HEK293 (cell line): ENCODE data around the gene FCGBP.
A peak's percentile ranks its signal among the peaks of the same experiment; 100 is the strongest.

Experiments
- CTCF ChIA-PET: fragments of 350-600 bp; formaldehyde crosslinking; extraction: SDS; loops from one replicate; lab custom pipeline; 2021; ENCODE audit warnings: antibody characterized with exemption; lab: Yijun Ruan, JAX
- POLR2A ChIA-PET: fragments of 300-600 bp; formaldehyde crosslinking; extraction: SDS; loops from one replicate; lab custom pipeline; 2020; ENCODE audit warnings: antibody characterized with exemption, inconsistent platforms; lab: Yijun Ruan, JAX
- H3K27ac ChIP-seq: fragments of 200-500 bp; sonication (Bioruptor generic); 2 replicates; pipeline ENCODE4 v1.5.1; 2014; ENCODE audit warnings: low read depth, low read length, control low read depth, inconsistent platforms; ENCODE audit errors: extremely low read depth
- H3K36me3 ChIP-seq, 2 experiments: fragments of 200-500 bp in 1 of 2; sonication (Bioruptor generic) in 1 of 2; 1 replicate in 1 of 2; 2 replicates in 1 of 2; pipeline ENCODE4 v1.5.1; 2014 to 2017; ENCODE audit warnings: inconsistent platforms in 2 of 2, low read length in 2 of 2; ENCODE audit not compliant: control insufficient read depth in 2 of 2, insufficient read depth in 1 of 2
- H3K4me1 ChIP-seq: fragments of 200-500 bp; sonication (Bioruptor generic); 2 replicates; pipeline ENCODE4 v1.5.1; 2014; ENCODE audit warnings: mild to moderate bottlenecking, low read length, inconsistent platforms; ENCODE audit not compliant: control insufficient read depth, insufficient read depth
- H3K4me3 ChIP-seq: 2 replicates; pipeline ENCODE4 v1.5.1; 2011; ENCODE audit warnings: low read depth, mild to moderate bottlenecking, control low read depth, low read length, moderate library complexity
- H3K9me3 ChIP-seq: fragments of 200-500 bp; sonication (Bioruptor generic); 2 replicates; pipeline ENCODE4 v1.5.1; 2014; ENCODE audit warnings: low read depth, low read length, inconsistent platforms; ENCODE audit not compliant: control insufficient read depth, insufficient read depth
- GLI2 ChIP-seq: fragments of 450-650 bp; formaldehyde crosslinking; IDR thresholded peaks from 2 replicates; pipeline ENCODE4; 2017; ENCODE audit warnings: missing biosample characterization, missing genetic modification characterization, low read depth, borderline replicate concordance
- SALL2 ChIP-seq: fragments of 450-650 bp; formaldehyde crosslinking; IDR thresholded peaks from 2 replicates; pipeline ENCODE4 v1.5.0; 2017; ENCODE audit warnings: missing biosample characterization, mild to moderate bottlenecking, missing genetic modification characterization, borderline replicate concordance
- SETDB1 ChIP-seq: IDR thresholded peaks from one replicate; pipeline ENCODE4 v1.6.1; 2017; ENCODE audit warnings: mild to moderate bottlenecking, low read length, moderate library complexity, mixed read lengths; ENCODE audit not compliant: insufficient read length
- ZBTB7A ChIP-seq: fragments of 450-650 bp; formaldehyde crosslinking; IDR thresholded peaks from 2 replicates; pipeline ENCODE4 v1.5.1; 2016; ENCODE audit warnings: low read depth, missing biosample characterization, missing genetic modification characterization
- ZNF366 ChIP-seq: fragments of 450-650 bp; formaldehyde crosslinking; conservative IDR thresholded peaks from 2 replicates; pipeline ENCODE4 v1.5.1; 2016; ENCODE audit warnings: missing biosample characterization, missing genetic modification characterization
- ZNF423 ChIP-seq: fragments of 450-650 bp; formaldehyde crosslinking; IDR thresholded peaks from 2 replicates; pipeline ENCODE4 v1.5.1; 2016; ENCODE audit warnings: missing biosample characterization, missing genetic modification characterization
- ZNF521 ChIP-seq: fragments of 450-650 bp; formaldehyde crosslinking; IDR thresholded peaks from 2 replicates; pipeline ENCODE4 v1.5.1; 2017; ENCODE audit warnings: missing biosample characterization, mild to moderate bottlenecking, missing genetic modification characterization
- ZNF768 ChIP-seq: fragments of 450-650 bp; formaldehyde crosslinking; IDR thresholded peaks from 2 replicates; pipeline ENCODE4 v1.5.1; 2018; ENCODE audit warnings: missing biosample characterization, mild to moderate bottlenecking, missing genetic modification characterization
- TF ChIP-seq, protein P1 (sequence below): fragments of 450-650 bp; formaldehyde crosslinking; IDR thresholded peaks from 2 replicates; pipeline ENCODE4 v1.5.1; 2016; ENCODE audit warnings: missing biosample characterization, missing genetic modification characterization, borderline replicate concordance
- TF ChIP-seq, protein P2 (sequence below): fragments of 450-650 bp; formaldehyde crosslinking; IDR thresholded peaks from 2 replicates; pipeline ENCODE4 v1.5.1; 2017; ENCODE audit warnings: missing biosample characterization, missing genetic modification characterization
- TF ChIP-seq, protein P3 (sequence below): fragments of 450-650 bp; IDR thresholded peaks from 2 replicates; pipeline ENCODE4 v1.5.1; 2018; ENCODE audit warnings: missing biosample characterization, mild to moderate bottlenecking, missing genetic modification characterization
- TF ChIP-seq, protein P4 (sequence below): fragments of 450-650 bp; IDR thresholded peaks from 2 replicates; pipeline ENCODE4 v1.5.1; 2018; ENCODE audit warnings: missing biosample characterization, missing genetic modification characterization

Gene FCGBP

DNA sequence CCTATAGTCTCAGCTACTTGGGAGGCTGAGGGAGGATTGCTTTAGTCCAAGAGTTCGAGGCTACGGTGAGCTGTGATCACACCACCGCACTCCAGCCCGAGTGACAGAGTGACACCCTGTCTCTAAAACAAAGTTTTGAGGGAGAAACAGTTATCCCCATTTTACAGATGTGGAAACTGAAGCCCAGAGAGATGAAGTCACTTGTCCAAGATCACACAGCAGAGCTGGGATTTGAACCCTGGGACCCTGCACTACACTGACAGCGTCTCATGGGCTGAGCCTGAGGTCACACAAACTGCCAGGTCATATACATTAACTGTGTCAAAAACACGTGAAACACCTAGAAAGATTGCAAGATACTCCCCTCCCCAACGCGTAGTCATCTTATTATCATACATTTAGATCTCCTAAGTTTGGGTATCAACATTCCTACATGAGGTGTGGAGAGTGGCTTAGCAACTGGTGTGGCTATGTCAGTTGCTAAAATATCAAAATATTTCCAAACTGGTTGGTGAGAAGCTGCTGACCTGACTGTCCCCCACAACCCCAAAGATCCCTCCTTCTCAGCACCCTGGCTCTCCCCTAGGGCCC lies 8.2 kb downstream of the FCGBP start:
- TF ChIP-seq ZNF423 (tag by site-specific recombination) = no peak
- TF ChIP-seq, protein P1, sequence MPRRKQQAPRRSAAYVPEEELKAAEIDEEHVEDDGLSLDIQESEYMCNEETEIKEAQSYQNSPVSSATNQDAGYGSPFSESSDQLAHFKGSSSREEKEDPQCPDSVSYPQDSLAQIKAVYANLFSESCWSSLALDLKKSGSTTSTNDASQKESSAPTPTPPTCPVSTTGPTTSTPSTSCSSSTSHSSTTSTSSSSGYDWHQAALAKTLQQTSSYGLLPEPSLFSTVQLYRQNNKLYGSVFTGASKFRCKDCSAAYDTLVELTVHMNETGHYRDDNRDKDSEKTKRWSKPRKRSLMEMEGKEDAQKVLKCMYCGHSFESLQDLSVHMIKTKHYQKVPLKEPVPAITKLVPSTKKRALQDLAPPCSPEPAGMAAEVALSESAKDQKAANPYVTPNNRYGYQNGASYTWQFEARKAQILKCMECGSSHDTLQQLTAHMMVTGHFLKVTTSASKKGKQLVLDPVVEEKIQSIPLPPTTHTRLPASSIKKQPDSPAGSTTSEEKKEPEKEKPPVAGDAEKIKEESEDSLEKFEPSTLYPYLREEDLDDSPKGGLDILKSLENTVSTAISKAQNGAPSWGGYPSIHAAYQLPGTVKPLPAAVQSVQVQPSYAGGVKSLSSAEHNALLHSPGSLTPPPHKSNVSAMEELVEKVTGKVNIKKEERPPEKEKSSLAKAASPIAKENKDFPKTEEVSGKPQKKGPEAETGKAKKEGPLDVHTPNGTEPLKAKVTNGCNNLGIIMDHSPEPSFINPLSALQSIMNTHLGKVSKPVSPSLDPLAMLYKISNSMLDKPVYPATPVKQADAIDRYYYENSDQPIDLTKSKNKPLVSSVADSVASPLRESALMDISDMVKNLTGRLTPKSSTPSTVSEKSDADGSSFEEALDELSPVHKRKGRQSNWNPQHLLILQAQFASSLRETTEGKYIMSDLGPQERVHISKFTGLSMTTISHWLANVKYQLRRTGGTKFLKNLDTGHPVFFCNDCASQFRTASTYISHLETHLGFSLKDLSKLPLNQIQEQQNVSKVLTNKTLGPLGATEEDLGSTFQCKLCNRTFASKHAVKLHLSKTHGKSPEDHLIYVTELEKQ (tag by site-specific recombination) = no peak
- no peak for TF ChIP-seq ZBTB7A (tag by site-specific recombination)
- no peak for TF ChIP-seq SETDB1
- TF ChIP-seq, protein P2, sequence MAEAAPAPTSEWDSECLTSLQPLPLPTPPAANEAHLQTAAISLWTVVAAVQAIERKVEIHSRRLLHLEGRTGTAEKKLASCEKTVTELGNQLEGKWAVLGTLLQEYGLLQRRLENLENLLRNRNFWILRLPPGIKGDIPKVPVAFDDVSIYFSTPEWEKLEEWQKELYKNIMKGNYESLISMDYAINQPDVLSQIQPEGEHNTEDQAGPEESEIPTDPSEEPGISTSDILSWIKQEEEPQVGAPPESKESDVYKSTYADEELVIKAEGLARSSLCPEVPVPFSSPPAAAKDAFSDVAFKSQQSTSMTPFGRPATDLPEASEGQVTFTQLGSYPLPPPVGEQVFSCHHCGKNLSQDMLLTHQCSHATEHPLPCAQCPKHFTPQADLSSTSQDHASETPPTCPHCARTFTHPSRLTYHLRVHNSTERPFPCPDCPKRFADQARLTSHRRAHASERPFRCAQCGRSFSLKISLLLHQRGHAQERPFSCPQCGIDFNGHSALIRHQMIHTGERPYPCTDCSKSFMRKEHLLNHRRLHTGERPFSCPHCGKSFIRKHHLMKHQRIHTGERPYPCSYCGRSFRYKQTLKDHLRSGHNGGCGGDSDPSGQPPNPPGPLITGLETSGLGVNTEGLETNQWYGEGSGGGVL = no peak
- TF ChIP-seq, protein P3, sequence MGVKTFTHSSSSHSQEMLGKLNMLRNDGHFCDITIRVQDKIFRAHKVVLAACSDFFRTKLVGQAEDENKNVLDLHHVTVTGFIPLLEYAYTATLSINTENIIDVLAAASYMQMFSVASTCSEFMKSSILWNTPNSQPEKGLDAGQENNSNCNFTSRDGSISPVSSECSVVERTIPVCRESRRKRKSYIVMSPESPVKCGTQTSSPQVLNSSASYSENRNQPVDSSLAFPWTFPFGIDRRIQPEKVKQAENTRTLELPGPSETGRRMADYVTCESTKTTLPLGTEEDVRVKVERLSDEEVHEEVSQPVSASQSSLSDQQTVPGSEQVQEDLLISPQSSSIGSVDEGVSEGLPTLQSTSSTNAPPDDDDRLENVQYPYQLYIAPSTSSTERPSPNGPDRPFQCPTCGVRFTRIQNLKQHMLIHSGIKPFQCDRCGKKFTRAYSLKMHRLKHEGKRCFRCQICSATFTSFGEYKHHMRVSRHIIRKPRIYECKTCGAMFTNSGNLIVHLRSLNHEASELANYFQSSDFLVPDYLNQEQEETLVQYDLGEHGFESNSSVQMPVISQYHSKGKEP = no peak
- 0 out of 2 replicates have a peak, but pooled peaks have one; percentile 17 for TF ChIP-seq ZNF768 (tag by site-specific recombination)
- Histone ChIP-seq H3K27ac (no peak overlapping the region), H3K4me3 (no peak overlapping the region), H3K9me3 (peaks cover 2% of the 10 kb centered on the region; the same call in 1 of the 2 replicates), H3K4me1 (no peaks in the 10 kb centered on the region; the same call in 1 of the 2 replicates), H3K36me3 (no peaks in the 10 kb centered on the region)
- POLR2A ChIA-PET = no interaction called here
- CTCF ChIA-PET = interaction anchor here (0.6 to 2.2 kb wide), 8 partner anchors 16 to 575 kb away, joined by 3 to 7 read pairs (median 4); partner anchors contain the start of gene PSMC4

DNA sequence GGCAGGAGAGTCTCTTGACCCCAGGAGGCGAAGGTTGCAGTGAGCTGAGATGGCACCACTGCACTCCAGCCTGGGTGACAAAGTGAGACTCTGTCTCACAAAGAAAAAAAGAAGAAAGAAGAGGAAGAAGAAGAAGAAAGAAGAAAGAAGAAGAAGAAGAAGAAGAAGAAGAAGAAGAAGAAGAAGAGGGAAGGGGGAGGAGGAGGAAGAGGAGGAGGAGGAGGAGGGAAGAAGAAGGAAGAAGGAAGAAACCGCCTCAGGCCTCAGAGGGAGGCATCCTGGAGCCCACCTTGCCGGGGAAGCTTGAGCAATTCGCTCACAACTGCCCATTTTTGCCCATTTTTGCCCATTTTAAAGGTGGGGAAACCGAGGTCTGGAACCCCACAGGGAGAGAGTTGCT lies 9.5 kb downstream of the FCGBP start:
- ChIA-PET POLR2A (no interaction called here), CTCF (interaction anchor here (0.6 to 2.2 kb wide), 6 partner anchors 12 to 240 kb away, joined by 3 to 7 read pairs (median 6); partner anchors contain the start of gene PSMC4)
- H3K4me3 ChIP-seq = no peak overlapping the region
- H3K36me3 ChIP-seq = no peaks in the 10 kb centered on the region; a peak in 1 of 3 replicates
- peaks cover 2% of the 10 kb centered on the region; the same call in 1 of the 2 replicates for H3K9me3 ChIP-seq
- TF ChIP-seq ZNF366 (peak; percentile 58; the same call in 1 of the 2 replicates), SALL2 (tag by site-specific recombination) (0 out of 2 replicates have a peak, but pooled peaks have one; percentile 41), GLI2 (no peak), ZNF521 (tag by site-specific recombination) (no peak)
- TF ChIP-seq, protein P4, sequence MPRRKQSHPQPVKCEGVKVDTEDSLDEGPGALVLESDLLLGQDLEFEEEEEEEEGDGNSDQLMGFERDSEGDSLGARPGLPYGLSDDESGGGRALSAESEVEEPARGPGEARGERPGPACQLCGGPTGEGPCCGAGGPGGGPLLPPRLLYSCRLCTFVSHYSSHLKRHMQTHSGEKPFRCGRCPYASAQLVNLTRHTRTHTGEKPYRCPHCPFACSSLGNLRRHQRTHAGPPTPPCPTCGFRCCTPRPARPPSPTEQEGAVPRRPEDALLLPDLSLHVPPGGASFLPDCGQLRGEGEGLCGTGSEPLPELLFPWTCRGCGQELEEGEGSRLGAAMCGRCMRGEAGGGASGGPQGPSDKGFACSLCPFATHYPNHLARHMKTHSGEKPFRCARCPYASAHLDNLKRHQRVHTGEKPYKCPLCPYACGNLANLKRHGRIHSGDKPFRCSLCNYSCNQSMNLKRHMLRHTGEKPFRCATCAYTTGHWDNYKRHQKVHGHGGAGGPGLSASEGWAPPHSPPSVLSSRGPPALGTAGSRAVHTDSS (tag by site-specific recombination) = peak; percentile 90
- H3K4me1 ChIP-seq = no peaks in the 10 kb centered on the region; the same call in 1 of the 2 replicates
- H3K27ac ChIP-seq = no peak overlapping the region
